Umbilical cord (tissue), 2 donors: Measurements from ENCODE around the gene KCNG4. TPM values are rescaled to one million over a fixed set of nuclear protein-coding genes. Genes with fewer than 3 reads are reported as not detected.
A peak's percentile ranks its signal among the peaks of the same experiment; 100 is the strongest.
"Not testable (repeated sequence)": the region's sequence is repeated elsewhere in the genome, so short reads cannot be mapped to it uniquely, and the experiment has no call there.

Experiments
- DNase-seq: peaks from one replicate; pipeline ENCODE4 v3.0.0-alpha.2; 2015; ENCODE audit warnings: low spot score
- total RNA-seq: library from RNA; depleted of rRNA; stranded (reverse); fragments of >200 nt; gene quantifications from one replicate; pipeline ENCODE4 v1.2.3, GENCODE V29; 2014; ENCODE audit warnings: low replicate concordance; ENCODE audit not compliant: insufficient read depth

Gene KCNG4
- total RNA-seq, 1 donor from 2014 or later, result 0.72 TPM

- DNase-seq, result no peak
Measured at GRCh38 chr16:84236671-84237070, 3.1 kb downstream of the KCNG4 start.

DNA sequence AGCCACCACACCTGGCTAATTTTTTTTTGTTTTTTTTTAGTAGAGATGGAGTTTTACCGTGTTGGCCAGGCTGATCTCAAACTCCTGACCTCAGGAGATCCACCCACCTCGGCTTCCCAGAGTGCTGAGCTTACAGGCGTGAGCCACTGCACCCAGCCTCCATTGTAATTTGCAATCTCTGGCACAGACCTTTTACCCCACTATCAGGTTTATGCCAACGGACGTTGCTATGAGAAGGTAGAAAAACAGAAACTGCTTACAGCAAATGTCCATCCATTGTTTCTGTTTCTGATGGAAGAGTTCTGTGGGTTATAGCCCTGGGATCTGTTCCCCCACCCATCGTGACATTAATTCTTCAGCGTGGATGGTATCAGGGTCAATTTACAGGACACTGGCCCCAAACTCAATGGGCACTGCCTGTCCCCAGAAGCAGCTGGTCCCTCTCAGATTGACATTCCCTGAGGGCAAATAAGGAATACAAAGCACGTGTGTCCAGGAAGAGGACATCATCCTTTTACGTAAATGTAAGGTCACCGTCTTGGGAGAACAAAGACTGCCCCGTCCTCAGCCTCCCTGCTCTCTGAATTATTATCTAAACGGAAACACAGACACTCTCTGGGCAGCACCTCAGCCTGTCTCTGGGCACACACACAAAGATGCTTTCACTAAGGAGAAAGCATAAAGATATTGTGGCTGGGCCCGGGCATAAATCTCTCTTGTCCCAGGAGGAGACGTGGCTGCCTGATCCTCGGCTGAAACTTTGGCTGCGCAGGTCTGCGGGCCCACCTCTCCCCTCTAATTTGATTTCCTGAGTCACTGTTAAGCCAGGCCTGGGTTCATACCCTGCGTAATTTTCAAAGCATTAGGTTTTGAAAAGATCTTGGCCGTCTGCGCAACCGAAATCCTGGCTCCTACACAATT lies 5.2 kb downstream of the KCNG4 start:
- peak; percentile 74 for DNase-seq

GRCh38 chr16:84233748-84234147 lies 6.1 kb downstream of the KCNG4 start:
- no peak for DNase-seq

DNA sequence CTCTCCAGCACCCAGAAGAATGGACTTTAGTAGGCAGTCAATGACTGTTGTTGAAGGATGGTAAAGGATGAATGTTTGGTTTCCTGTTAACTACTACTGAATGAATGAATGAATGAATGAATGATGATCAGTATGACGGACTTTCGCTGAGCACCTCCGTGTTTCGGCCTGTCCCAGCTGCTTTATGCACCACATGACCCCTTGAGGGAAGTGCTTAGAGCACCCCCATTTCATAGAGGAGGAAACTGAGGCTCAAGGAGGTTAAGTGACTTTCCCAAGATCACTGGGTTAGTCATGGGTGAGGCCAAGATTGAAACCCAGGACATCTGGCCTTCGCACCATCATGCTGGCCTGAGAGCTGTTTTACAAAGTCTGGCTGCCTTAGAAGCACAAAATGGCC lies 6.8 kb downstream of the KCNG4 start:
- DNase-seq, result no peak

DNA sequence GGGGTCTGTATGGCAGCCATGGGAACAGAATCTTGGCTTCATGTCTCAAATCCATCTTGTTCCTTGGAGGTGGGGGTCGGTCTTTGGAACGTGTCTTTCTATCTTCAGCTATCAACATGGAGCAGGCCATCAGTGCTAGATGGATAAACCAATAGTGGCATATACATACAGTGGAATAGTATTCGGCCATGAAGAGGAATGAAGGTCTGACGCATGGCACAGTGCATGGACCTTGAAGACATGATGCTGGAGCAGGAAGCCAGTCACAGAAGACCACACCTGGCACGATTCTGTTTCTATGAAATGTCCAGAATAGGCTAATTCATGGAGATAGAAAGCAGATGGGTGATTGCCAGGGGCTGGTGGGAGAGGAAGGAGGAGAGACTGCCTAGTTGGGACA lies 7.8 kb downstream of the KCNG4 start:
- DNase-seq, result no peak

- DNase-seq, result no peak
Measured at GRCh38 chr16:84229471-84229870, 10.3 kb downstream of the KCNG4 start.

DNA sequence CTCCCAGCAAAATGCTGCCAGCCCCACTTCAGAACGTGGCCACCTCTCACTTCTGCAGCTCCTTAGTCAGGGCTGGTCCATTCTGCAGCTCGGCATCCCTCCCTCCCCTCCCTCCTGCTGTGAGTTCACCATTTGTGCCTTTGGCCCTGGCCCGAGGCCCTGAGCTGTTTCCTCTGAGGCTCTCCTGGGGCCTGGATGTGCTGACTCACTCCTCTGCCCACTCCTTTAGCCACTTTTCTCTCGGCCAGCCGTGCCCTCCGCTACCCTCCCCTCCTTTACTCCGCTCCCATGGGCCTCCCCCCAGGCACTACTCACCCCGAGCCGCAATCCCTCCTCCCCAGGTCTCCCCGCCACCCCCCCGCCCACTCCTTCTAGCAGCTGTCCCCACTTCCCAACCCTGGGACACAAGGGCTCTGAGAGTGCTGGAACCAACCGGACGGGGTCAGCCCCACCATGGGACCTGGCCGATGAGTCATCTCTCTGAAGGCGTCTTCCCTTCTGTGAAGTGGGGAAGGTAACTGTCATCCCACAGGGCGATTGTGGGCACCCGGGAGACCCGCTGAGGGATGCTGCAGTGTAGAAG lies 11.5 kb downstream of the KCNG4 start:
- DNase-seq, result peak; percentile 85

DNA sequence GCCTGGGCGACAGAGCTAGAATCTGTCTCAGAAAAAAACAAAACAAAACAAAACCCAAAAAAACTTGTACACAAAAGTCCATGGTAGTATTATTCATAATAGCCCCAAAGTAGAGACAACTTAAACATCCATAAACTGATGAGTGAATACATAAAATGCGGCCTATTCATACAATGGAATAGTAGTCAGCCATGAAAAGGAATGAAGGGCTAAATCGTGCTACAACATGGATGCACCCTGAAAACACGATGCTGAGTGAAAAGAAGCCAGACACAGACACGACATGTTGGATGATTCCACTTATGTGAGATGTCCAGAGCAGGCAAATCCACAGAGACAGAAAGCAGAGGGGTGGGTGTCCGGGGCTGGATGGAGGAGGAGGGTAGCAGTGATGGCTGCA lies 12.3 kb downstream of the KCNG4 start:
- DNase-seq, result no peak

GRCh38 chr16:84226026-84226425 lies 13.8 kb downstream of the KCNG4 start:
- no peak for DNase-seq

- DNase-seq, result no peak
Measured at GRCh38 chr16:84225571-84225970, 14.2 kb downstream of the KCNG4 start.

- DNase-seq, result no peak
Measured at GRCh38 chr16:84225126-84225525, 14.7 kb downstream of the KCNG4 start.

GRCh38 chr16:84224554-84224953 lies 15.3 kb downstream of the KCNG4 start:
- DNase-seq, result no peak

- DNase-seq, result no peak
Measured at GRCh38 chr16:84223456-84223855, 16.4 kb downstream of the KCNG4 start.

GRCh38 chr16:84220851-84221250 lies 19.0 kb downstream of the KCNG4 start:
- peak; percentile 64 for DNase-seq

- no peak for DNase-seq
Measured at GRCh38 chr16:84218956-84219355, 20.9 kb downstream of the KCNG4 start.

- DNase-seq, result no peak
Measured at GRCh38 chr16:84218176-84218823, 21.5 kb downstream of the KCNG4 start.

- not testable (repeated sequence) for DNase-seq
Measured at GRCh38 chr16:84216144-84216543, 23.7 kb downstream of the KCNG4 start.

DNA sequence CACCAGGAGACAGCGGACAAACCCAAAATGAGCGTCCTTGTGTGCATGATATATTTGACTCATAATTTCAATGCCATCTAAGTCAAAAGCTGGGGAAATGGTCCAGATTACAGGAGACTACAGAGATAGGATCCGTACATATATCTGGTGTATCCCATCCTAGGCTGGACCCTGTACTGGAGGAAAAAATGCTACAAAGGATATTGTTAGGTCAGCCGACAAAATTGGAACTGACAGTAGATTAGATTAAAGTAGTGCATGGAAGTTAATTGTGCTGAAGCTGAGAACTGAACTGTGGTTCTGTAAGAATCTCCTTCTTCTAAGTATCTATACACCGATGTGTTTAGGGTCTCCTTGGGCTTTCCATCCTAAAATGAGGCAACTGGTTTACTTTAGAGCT lies 24.3 kb downstream of the KCNG4 start:
- DNase-seq, result no peak

DNA sequence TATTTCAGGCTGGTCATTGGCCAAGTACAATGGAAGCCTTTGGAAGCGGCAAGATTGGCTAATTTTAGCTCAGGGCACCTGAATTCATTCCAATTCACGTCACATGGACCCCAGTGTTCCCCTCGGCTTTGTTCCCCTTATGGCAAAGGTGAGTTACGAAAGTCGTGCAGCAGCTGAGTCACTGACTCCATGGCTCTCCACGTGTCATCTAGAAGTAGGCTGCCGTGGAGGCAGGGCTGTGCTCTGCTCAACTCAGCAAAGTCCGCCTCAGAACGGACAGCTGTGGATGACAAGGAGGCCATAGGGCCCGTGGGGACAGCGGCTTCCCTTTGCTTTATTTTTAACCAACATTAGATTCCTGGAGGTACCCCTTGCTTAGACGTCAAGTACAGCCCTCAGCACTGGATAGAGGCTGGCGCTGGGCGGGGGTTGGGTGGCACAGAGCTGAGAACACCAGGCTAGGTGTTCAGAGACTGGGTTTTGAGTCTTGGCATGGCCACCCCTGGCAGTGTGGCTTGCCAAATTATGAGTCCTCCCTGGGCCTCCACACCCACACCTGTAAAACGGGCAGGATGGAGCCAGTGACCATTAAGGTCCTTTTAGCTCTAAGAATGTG lies 25.3 kb downstream of the KCNG4 start:
- no peak for DNase-seq

- DNase-seq, result no peak
Measured at GRCh38 chr16:84212631-84213030, 27.2 kb downstream of the KCNG4 start.

- no peak for DNase-seq
Measured at GRCh38 chr16:84212154-84212553, 27.7 kb downstream of the KCNG4 start.

GRCh38 chr16:84209989-84210388 lies 29.8 kb downstream of the KCNG4 start:
- DNase-seq, result no peak
